HEK293 (cell line): Measurements from ENCODE around the gene MSLN.

ENCODE experiments used
- CTCF ChIA-PET: fragments of 350-600 bp; formaldehyde crosslinking; extraction: SDS; loops from one replicate; lab custom pipeline; 2021; ENCODE audit warnings: antibody characterized with exemption; lab: Yijun Ruan, JAX
- POLR2A ChIA-PET: fragments of 300-600 bp; formaldehyde crosslinking; extraction: SDS; loops from one replicate; lab custom pipeline; 2020; ENCODE audit warnings: antibody characterized with exemption, inconsistent platforms; lab: Yijun Ruan, JAX
- H3K27ac ChIP-seq: fragments of 200-500 bp; sonication (Bioruptor generic); 2 replicates; pipeline ENCODE4 v1.5.1; 2014; ENCODE audit warnings: low read depth, low read length, control low read depth, inconsistent platforms; ENCODE audit errors: extremely low read depth
- H3K36me3 ChIP-seq, 2 experiments: fragments of 200-500 bp in 1 of 2; sonication (Bioruptor generic) in 1 of 2; 1 replicate in 1 of 2; 2 replicates in 1 of 2; pipeline ENCODE4 v1.5.1; 2014 to 2017; ENCODE audit warnings: inconsistent platforms in 2 of 2, low read length in 2 of 2; ENCODE audit not compliant: control insufficient read depth in 2 of 2, insufficient read depth in 1 of 2
- H3K4me1 ChIP-seq: fragments of 200-500 bp; sonication (Bioruptor generic); 2 replicates; pipeline ENCODE4 v1.5.1; 2014; ENCODE audit warnings: mild to moderate bottlenecking, low read length, inconsistent platforms; ENCODE audit not compliant: control insufficient read depth, insufficient read depth
- H3K4me3 ChIP-seq: 2 replicates; pipeline ENCODE4 v1.5.1; 2011; ENCODE audit warnings: low read depth, mild to moderate bottlenecking, control low read depth, low read length, moderate library complexity
- H3K9me3 ChIP-seq: fragments of 200-500 bp; sonication (Bioruptor generic); 2 replicates; pipeline ENCODE4 v1.5.1; 2014; ENCODE audit warnings: low read depth, low read length, inconsistent platforms; ENCODE audit not compliant: control insufficient read depth, insufficient read depth
- EGR2 ChIP-seq: fragments of 450-650 bp; formaldehyde crosslinking; IDR thresholded peaks from 2 replicates; pipeline ENCODE4 v1.5.1; 2016; ENCODE audit warnings: low read depth, missing biosample characterization, missing genetic modification characterization
- GLIS1 ChIP-seq: fragments of 450-650 bp; formaldehyde crosslinking; IDR thresholded peaks from 2 replicates; pipeline ENCODE4 v1.5.1; 2016; ENCODE audit warnings: missing biosample characterization, missing genetic modification characterization
- GLIS2 ChIP-seq: fragments of 450-650 bp; formaldehyde crosslinking; IDR thresholded peaks from 2 replicates; pipeline ENCODE4 v1.5.1; 2016; ENCODE audit warnings: missing biosample characterization, missing genetic modification characterization
- HIC1 ChIP-seq: fragments of 450-650 bp; formaldehyde crosslinking; IDR thresholded peaks from 2 replicates; pipeline ENCODE4 v1.5.1; 2016; ENCODE audit warnings: missing biosample characterization, missing genetic modification characterization
- KLF8 ChIP-seq: fragments of 450-650 bp; formaldehyde crosslinking; IDR thresholded peaks from 2 replicates; pipeline ENCODE4 v1.5.1; 2016; ENCODE audit warnings: missing biosample characterization, missing genetic modification characterization
- TRIM28 ChIP-seq: IDR thresholded peaks from 2 replicates; pipeline ENCODE4 v1.6.1; 2011; ENCODE audit warnings: low read length, control low read depth, borderline replicate concordance
- ZBTB11 ChIP-seq: fragments of 450-650 bp; formaldehyde crosslinking; conservative IDR thresholded peaks from 2 replicates; pipeline ENCODE4 v1.5.1; 2016; ENCODE audit warnings: low read depth, missing biosample characterization, missing genetic modification characterization
- ZEB2 ChIP-seq: fragments of 450-650 bp; formaldehyde crosslinking; IDR thresholded peaks from 2 replicates; pipeline ENCODE4 v1.5.1; 2016; ENCODE audit warnings: missing biosample characterization, missing genetic modification characterization
- ZFHX2 ChIP-seq: fragments of 450-650 bp; formaldehyde crosslinking; conservative IDR thresholded peaks from 2 replicates; pipeline ENCODE4 v1.5.1; 2016; ENCODE audit warnings: missing biosample characterization, missing genetic modification characterization
- ZFP69B ChIP-seq: fragments of 450-650 bp; formaldehyde crosslinking; IDR thresholded peaks from 2 replicates; pipeline ENCODE4 v1.5.1; 2016; ENCODE audit warnings: missing biosample characterization, missing genetic modification characterization
- ZIC2 ChIP-seq: fragments of 450-650 bp; formaldehyde crosslinking; IDR thresholded peaks from 2 replicates; pipeline ENCODE4 v1.5.1; 2016; ENCODE audit warnings: missing biosample characterization, missing genetic modification characterization
- ZNF16 ChIP-seq: fragments of 450-650 bp; formaldehyde crosslinking; IDR thresholded peaks from 2 replicates; pipeline ENCODE4 v1.5.1; 2016; ENCODE audit warnings: low read depth, missing biosample characterization, missing genetic modification characterization
- ZNF266 ChIP-seq: fragments of 450-650 bp; formaldehyde crosslinking; IDR thresholded peaks from 2 replicates; pipeline ENCODE4 v1.5.1; 2016; ENCODE audit warnings: missing biosample characterization, missing genetic modification characterization, low read depth
- ZNF785 ChIP-seq: fragments of 450-650 bp; formaldehyde crosslinking; IDR thresholded peaks from 2 replicates; pipeline ENCODE4 v1.5.1; 2016; ENCODE audit warnings: missing biosample characterization, missing genetic modification characterization
- ZSCAN5A ChIP-seq: fragments of 450-650 bp; formaldehyde crosslinking; IDR thresholded peaks from 2 replicates; pipeline ENCODE4 v1.5.1; 2016; ENCODE audit warnings: missing biosample characterization, missing genetic modification characterization
- TF ChIP-seq, protein P1 (sequence below): fragments of 450-650 bp; formaldehyde crosslinking; IDR thresholded peaks from 2 replicates; pipeline ENCODE4 v1.5.0; 2017; ENCODE audit warnings: missing biosample characterization, missing genetic modification characterization, borderline replicate concordance
- TF ChIP-seq, protein P2 (sequence below): fragments of 450-650 bp; formaldehyde crosslinking; IDR thresholded peaks from 2 replicates; pipeline ENCODE4 v1.5.1; 2016; ENCODE audit warnings: missing biosample characterization, missing genetic modification characterization
- TF ChIP-seq, protein P3 (sequence below): fragments of 450-650 bp; formaldehyde crosslinking; IDR thresholded peaks from 2 replicates; pipeline ENCODE4 v1.5.1; 2016; ENCODE audit warnings: missing biosample characterization, missing genetic modification characterization, low read depth

MSLN gene

GRCh38 chr16:725041-725376 lies 35.5 kb upstream of the MSLN start:
- TF ChIP-seq ZIC2 (tag by site-specific recombination), result peak; percentile 19
- TF ChIP-seq ZNF16, result no peak
- no peak for TF ChIP-seq ZNF785 (tag by site-specific recombination)
- TF ChIP-seq, protein P1, sequence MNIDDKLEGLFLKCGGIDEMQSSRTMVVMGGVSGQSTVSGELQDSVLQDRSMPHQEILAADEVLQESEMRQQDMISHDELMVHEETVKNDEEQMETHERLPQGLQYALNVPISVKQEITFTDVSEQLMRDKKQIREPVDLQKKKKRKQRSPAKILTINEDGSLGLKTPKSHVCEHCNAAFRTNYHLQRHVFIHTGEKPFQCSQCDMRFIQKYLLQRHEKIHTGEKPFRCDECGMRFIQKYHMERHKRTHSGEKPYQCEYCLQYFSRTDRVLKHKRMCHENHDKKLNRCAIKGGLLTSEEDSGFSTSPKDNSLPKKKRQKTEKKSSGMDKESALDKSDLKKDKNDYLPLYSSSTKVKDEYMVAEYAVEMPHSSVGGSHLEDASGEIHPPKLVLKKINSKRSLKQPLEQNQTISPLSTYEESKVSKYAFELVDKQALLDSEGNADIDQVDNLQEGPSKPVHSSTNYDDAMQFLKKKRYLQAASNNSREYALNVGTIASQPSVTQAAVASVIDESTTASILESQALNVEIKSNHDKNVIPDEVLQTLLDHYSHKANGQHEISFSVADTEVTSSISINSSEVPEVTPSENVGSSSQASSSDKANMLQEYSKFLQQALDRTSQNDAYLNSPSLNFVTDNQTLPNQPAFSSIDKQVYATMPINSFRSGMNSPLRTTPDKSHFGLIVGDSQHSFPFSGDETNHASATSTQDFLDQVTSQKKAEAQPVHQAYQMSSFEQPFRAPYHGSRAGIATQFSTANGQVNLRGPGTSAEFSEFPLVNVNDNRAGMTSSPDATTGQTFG (tag by site-specific recombination), result no peak
- TF ChIP-seq ZBTB11 (tag by site-specific recombination), result no peak
- no peak for TF ChIP-seq ZNF266
- no peak for TF ChIP-seq ZSCAN5A (tag by site-specific recombination)
- Histone ChIP-seq H3K36me3 (peaks cover 0 to 5% of the 10 kb centered on the region in 2 experiments; a peak in 1 of 3 replicates), H3K4me3 (no peak overlapping the region), H3K4me1 (peaks cover 9% of the 10 kb centered on the region), H3K9me3 (no peaks in the 10 kb centered on the region), H3K27ac (no peak overlapping the region)
- ChIA-PET CTCF (interaction anchor here (1.3 to 4.8 kb wide), 2 partner anchors 12 to 21 kb away, joined by 4 to 38 read pairs; partner anchors contain the start of gene METRN), POLR2A (interaction anchor here (1.3 to 2.1 kb wide), 5 partner anchors 9 to 76 kb away, joined by 3 to 8 read pairs (median 4); partner anchors contain the start of genes GNG13, METRN and WDR24)

- Histone ChIP-seq H3K4me1 (peaks cover 7% of the 10 kb centered on the region; the same call in 1 of the 2 replicates), H3K36me3 (peaks cover 0 to 9% of the 10 kb centered on the region in 2 experiments; a peak in 1 of 3 replicates), H3K4me3 (no peak overlapping the region), H3K27ac (no peak overlapping the region), H3K9me3 (no peaks in the 10 kb centered on the region)
- CTCF ChIA-PET, result interaction anchor here (1.3 to 4.8 kb wide), 2 partner anchors 12 to 20 kb away, joined by 4 to 38 read pairs; partner anchors contain the start of gene METRN
- POLR2A ChIA-PET, result interaction anchor here (0.6 to 2.1 kb wide), 7 partner anchors 9 to 1452 kb away, joined by 3 to 8 read pairs (median 4); partner anchors contain the start of genes JMJD8, METRN and WDR24
- TF ChIP-seq TRIM28, result no peak
- TF ChIP-seq, protein P2, sequence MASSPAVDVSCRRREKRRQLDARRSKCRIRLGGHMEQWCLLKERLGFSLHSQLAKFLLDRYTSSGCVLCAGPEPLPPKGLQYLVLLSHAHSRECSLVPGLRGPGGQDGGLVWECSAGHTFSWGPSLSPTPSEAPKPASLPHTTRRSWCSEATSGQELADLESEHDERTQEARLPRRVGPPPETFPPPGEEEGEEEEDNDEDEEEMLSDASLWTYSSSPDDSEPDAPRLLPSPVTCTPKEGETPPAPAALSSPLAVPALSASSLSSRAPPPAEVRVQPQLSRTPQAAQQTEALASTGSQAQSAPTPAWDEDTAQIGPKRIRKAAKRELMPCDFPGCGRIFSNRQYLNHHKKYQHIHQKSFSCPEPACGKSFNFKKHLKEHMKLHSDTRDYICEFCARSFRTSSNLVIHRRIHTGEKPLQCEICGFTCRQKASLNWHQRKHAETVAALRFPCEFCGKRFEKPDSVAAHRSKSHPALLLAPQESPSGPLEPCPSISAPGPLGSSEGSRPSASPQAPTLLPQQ, result peak; percentile 27; the same call in 1 of the 2 replicates
- TF ChIP-seq, protein P3, sequence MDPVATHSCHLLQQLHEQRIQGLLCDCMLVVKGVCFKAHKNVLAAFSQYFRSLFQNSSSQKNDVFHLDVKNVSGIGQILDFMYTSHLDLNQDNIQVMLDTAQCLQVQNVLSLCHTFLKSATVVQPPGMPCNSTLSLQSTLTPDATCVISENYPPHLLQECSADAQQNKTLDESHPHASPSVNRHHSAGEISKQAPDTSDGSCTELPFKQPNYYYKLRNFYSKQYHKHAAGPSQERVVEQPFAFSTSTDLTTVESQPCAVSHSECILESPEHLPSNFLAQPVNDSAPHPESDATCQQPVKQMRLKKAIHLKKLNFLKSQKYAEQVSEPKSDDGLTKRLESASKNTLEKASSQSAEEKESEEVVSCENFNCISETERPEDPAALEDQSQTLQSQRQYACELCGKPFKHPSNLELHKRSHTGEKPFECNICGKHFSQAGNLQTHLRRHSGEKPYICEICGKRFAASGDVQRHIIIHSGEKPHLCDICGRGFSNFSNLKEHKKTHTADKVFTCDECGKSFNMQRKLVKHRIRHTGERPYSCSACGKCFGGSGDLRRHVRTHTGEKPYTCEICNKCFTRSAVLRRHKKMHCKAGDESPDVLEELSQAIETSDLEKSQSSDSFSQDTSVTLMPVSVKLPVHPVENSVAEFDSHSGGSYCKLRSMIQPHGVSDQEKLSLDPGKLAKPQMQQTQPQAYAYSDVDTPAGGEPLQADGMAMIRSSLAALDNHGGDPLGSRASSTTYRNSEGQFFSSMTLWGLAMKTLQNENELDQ, result no peak
- peak; percentile 67; the same call in 1 of the 2 replicates for TF ChIP-seq ZFP69B (tag by site-specific recombination)
- peak; percentile 59 for TF ChIP-seq GLIS2 (tag by site-specific recombination)
- TF ChIP-seq HIC1 (tag by site-specific recombination), result peak; percentile 21; the same call in 1 of the 2 replicates
- peak; percentile 91 for TF ChIP-seq EGR2 (tag by site-specific recombination)
- TF ChIP-seq KLF8 (tag by site-specific recombination), result 0 out of 2 replicates have a peak, but pooled peaks have one; percentile 10
- peak; percentile 91 for TF ChIP-seq ZFHX2 (tag by site-specific recombination)
- TF ChIP-seq GLIS1, result peak; percentile 90
- peak; percentile 55; the same call in 1 of the 2 replicates for TF ChIP-seq ZEB2 (tag by site-specific recombination)
Measured at GRCh38 chr16:725463-726187, 34.9 kb upstream of the MSLN start.
